Middle frontal gyrus (tissue), 1 donor: ENCODE results near the gene ADGRV1.
"Not testable (repeated sequence)": the region's sequence is repeated elsewhere in the genome, so short reads cannot be mapped to it uniquely, and the experiment has no call there.

Source experiments
- DNase-seq: peaks from one replicate; pipeline ENCODE4 v3.0.0-alpha.2; 2015; ENCODE audit warnings: low spot score; ENCODE audit errors: extremely low spot score

Gene ADGRV1

DNA sequence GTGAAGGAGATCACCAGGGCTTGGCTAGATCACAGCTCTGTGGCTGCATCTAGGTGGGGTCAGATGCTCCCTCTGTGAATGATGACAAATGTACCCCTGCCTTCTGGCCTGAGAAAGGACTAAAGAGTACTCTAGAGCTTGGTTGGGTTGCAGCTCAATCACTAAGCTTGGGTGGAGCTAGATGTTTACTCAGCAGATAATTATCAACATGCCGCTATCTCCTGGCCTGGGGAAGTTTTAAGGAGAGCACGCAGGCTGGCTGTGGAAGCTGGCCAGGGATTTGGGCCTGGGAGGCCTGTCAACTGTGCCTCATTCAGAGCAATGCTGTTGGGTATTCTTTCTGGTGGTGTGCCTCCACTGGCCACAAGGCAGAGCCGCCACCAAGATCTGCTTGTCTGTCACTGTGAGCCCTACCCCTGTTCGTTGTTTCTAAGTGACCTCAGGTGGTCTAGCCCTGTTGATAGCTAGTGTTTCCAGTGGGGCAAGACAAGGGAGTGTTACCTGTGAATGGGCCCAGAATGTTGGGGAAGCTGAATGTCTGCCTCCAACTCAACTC lies 181.7 kb downstream of the ADGRV1 start:
- DNase-seq: no peak

DNA sequence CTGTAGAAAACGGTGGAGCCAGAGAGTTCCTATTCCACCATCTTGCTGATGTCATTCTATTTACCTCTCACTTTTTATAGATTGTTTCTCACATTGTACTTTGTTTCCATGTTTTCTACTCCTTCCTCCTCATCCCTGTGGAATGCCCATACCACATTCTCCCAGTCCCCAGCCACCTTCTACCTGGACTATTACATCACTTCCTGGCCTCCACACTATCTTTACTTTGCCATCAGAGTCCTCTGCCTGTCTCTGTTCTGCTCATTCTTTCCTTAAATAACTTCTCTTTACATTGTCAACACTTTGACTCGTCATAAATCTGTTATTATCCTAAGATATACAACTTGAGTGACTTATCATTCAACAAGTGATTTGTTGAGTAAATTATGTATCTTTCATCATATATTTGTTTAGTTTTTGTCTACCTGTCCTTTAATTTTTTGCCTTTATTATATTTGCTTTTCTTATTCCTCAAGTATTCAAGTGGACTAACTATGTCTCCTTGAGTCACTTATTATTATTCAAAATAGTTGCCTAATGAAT lies 182.5 kb downstream of the ADGRV1 start:
- no peak for DNase-seq

- no peak for DNase-seq
Observed at GRCh38 chr5:90746119-90746518, 187.5 kb downstream of the ADGRV1 start.

DNA sequence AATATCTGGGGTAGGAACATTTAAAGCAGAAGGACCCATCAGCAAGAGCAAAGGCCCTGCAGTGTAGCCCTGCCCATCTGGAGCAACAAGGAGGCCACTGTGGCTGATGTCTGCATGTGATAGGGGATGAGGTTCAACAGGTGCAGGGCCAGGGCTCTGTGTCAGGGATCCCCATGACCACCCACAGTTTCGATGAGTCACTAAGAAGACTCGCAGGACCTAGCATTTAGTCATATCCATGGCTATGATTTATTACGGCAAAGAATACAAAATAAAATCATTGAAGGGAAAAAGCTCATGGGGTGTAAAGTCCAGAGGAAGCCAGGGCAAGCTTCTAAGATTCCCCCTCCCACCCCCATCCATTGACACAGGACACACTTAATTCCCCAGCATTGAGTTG lies 188.6 kb downstream of the ADGRV1 start:
- DNase-seq: no peak

GRCh38 chr5:90747693-90748092 lies 189.1 kb downstream of the ADGRV1 start:
- DNase-seq: no peak

- DNase-seq: no peak
Observed at GRCh38 chr5:90759119-90759518, 200.5 kb downstream of the ADGRV1 start.

- DNase-seq: no peak
Observed at GRCh38 chr5:90767710-90768109, 209.1 kb downstream of the ADGRV1 start.

DNA sequence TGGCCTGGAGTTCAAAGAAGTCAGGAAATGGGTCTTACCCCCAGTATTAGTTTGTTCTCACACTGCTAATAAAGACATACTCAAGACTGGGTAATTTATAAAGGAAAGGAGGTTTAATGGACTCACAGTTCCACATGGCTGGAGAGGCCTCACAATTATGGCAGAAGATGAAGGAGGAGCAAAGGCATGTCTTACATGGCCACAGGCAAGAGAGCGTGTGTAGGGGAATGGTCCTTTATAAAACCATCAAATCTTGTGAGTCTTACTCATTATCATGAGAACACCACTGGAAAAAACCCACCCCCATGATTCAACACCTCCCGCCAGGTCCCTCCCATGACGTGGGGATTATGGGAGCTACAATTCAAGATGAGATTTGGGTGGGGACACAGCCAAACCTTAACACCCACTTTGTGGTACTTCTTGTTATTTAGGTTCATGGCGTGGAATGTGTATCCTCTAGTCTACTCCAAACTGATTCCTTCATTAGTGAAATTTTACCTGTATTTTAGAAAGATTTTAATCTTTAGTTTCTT lies 211.5 kb downstream of the ADGRV1 start:
- DNase-seq: not testable (repeated sequence)

DNA sequence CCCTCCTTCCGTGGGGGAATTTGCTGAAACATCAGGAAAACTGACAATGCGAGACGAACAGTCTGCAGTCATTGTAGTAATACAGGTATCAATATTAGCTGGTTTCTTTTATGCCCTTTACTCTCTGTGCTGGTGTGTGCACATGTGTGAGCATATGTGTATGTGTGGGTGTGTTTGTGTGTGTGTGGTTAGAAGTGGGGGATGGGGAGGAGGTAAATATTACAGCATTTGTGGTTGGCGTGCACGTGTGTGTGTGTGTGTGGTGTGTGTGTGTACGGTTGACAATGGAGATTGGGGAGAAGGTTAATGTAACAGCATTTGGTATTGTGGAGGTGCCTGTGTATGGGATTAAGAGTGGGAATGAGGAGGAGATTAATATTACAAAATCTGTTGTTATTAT lies 219.4 kb downstream of the ADGRV1 start:
- no peak for DNase-seq

DNA sequence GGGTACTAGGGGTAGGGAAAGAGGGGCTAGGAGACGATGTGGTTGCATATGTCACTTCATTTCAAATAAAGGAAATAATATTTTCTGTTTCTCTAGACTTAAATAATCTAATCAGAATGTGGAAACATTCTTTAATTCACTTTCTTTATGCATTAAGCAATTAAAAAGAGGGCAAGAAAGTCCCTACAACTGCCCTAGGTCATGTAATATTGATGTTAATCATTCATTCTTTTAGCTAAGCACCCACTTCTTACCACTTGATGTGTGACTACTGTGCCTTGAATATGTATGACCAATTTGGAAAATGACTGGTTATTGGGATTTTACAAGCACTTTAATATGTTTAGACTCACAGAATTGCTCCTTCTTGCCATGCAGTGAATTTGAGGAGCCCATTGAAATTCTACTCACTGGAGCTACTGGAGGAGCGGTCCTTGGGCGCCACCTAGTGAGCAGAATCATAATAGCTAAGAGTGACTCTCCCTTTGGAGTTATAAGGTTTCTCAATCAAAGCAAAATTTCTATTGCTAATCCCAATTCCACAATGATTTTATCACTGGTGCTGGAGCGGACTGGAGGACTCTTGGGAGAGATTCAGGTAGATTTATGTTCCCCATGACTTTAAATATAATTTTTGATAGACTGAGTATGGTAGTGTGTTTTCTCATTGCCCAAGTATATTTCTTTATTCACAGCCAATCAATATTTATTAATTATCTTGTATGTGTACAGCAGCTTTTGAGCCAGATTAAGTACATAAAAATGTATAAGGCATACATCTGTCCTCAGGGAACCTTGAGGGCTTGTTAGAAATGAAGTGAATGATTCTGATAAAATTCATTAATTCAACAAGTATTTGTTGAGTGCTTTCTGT lies 225.1 kb downstream of the ADGRV1 start:
- peak; percentile 20 for DNase-seq

GRCh38 chr5:90786756-90787155 lies 228.2 kb downstream of the ADGRV1 start:
- DNase-seq: no peak

- no peak for DNase-seq
Observed at GRCh38 chr5:90792725-90793124, 234.1 kb downstream of the ADGRV1 start.

GRCh38 chr5:90793183-90793582 lies 234.6 kb downstream of the ADGRV1 start:
- no peak for DNase-seq

- not testable (repeated sequence) for DNase-seq
Observed at GRCh38 chr5:90796919-90797318, 238.3 kb downstream of the ADGRV1 start.

DNA sequence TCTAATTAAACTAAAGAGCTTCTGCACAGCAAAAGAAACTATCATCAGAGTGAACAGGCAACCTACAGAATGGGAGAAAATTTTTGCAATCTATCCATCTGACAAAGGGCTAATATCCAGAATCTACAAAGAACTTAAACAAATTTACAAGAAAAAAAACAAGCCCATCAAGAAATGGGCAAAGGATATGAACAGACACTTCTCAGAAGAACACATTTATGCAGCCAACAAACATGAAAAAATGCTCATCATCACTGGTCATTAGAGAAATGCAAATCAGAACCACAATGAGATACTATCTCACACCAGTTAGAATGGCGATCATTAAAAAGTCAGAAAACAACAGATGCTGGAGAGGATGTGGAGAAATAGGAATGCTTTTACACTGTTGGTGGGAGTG lies 241.5 kb downstream of the ADGRV1 start:
- DNase-seq: not testable (repeated sequence)

DNA sequence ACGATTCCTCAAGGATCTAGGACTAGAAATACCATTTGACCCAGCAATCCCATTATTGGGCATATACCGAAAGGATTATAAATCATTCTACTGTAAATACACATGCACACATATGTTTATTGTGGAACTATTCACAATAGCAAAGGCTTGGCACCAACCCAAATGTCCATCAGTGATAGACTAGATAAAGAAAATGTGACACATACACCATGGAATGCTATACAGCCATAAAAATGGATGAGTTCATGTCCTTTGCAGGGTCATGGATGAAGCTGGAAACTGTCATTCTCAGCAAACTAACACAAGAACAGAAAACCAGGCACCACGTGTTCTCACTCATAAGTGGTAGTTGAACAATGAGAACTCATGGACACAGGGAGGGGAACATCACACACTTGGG lies 241.9 kb downstream of the ADGRV1 start:
- not testable (repeated sequence) for DNase-seq

DNA sequence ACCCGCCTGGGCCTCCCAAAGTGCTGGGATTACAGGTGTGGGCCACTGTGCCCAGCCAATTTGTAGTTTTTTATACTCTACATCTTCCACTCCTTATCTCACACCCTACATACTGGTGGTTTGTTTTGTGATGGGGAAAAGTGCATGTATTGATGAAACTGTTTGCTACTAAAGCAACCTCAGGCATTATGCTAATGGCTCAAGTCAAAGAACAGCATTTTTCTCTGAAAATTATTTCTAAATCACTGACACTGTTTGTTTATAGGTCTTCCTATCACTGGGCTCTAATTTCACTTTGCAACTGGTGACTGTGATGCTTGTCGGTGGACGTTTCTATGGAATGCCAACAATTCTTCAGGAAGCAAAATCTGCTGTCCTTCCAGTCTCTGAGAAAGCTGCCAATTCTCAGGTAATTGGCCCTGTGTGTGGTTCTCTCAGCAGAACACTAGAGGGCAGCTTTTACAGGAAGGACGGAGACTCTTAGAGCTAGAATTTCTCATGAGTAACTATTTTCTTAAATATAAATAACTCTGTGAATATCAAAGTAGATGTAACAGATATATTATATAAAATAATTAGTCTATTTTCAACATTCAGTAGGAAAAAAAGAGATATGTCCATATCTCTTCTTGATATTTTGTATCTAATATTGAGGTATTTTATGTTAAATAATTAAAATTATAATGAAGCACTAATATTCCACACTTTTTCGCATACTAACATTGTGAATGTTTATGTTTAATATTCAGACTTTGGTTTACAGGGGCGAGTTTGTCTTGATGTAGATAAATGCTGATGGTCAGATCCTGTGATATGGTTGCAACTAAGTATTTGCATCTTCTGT lies 244.1 kb downstream of the ADGRV1 start:
- DNase-seq: no peak

GRCh38 chr5:90803381-90803780 lies 244.8 kb downstream of the ADGRV1 start:
- DNase-seq: no peak

- no peak for DNase-seq
Observed at GRCh38 chr5:90803876-90804275, 245.3 kb downstream of the ADGRV1 start.

- no peak for DNase-seq
Observed at GRCh38 chr5:90807496-90807895, 248.9 kb downstream of the ADGRV1 start.

DNA sequence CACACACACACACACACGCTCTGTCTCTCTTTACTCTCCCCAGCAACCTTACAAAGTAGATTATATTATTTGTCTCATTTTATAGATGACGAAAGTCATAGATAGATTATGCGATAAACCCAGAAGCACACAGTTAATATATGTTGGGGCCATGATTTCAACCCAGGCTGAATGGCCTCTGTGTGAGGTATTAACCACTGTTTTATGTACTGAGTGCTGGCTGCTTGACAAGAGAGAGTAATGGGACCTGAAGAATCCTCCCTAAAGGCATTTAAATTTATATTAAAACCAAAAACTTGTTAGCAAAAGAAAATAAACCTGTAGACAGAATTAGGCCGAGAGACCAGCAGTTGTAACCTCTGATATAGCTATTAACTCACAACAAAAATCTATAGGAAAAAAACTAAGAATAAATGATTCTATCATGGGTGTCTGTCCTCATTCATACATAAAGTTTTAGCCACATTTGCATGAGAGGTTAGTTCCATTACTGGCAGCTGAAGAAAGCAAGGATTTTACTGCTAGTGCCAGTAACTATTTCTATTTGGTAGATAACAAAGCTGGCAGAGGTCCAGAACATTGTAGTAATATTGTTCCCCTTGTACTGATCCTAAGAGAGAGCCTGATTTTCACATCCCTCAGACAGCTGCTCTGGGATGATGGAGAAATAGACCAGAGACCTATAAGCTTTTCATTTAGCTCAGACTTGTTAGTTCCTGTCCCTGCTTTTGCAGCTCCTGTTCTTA lies 250.9 kb downstream of the ADGRV1 start:
- no peak for DNase-seq
